Measurements from ENCODE around the gene DHDH. TPM values are rescaled to one million over a fixed set of nuclear protein-coding genes. Genes with fewer than 3 reads are reported as not detected.

DHDH gene
- total RNA-seq, 6 donors from 2014 or later: 1.9 to 6.3 (median 2.8) TPM

GRCh38 chr19:48975947-48976847 lies 42.7 kb downstream of the DHDH start:
- 87 to 94% methylated on average over 13 of the region's 13 CpGs for WGBS, 2 donors
- ATAC-seq (ENCODE audit: low FRiP score in 2 of 2): no peak
- Histone ChIP-seq H3K27me3 (no peaks in the 10 kb centered on the region), H3K4me1 (peaks cover 0 to 8% (median 3%) of the 10 kb centered on the region in 4 donors), H3K36me3 (peaks cover 8 to 62% (median 36%) of the 10 kb centered on the region in 4 donors), H3K9me3 (no peaks in the 10 kb centered on the region), H3K4me3 (no peak overlapping the region), H3K27ac (no peak overlapping the region)
- TF ChIP-seq CTCF (IDR thresholded peaks at IDR 0.05) (peak in 1 of 6 experiments; percentile 21), EP300 (IDR thresholded peaks at IDR 0.05) (no peak), POLR2AphosphoS5 (IDR thresholded peaks at IDR 0.05) (no peak), POLR2A (IDR thresholded peaks at IDR 0.05) (no peak)
- no peak for DNase-seq

GRCh38 chr19:48977061-48977460 lies 43.6 kb downstream of the DHDH start:
- no peaks in the 10 kb centered on the region for H3K27me3 ChIP-seq
- H3K4me3 ChIP-seq: no peak overlapping the region
- DNase-seq: no peak
- no peaks in the 10 kb centered on the region for H3K9me3 ChIP-seq
- no peak for ATAC-seq (ENCODE audit: low FRiP score in 2 of 2)
- H3K27ac ChIP-seq: peak overlapping the region in 1 of 4 donors; percentile 80
- no peak for TF ChIP-seq POLR2AphosphoS5 (IDR thresholded peaks at IDR 0.05)
- TF ChIP-seq CTCF (IDR thresholded peaks at IDR 0.05): no peak
- no peak for TF ChIP-seq EP300 (IDR thresholded peaks at IDR 0.05)
- no peak for TF ChIP-seq POLR2A (IDR thresholded peaks at IDR 0.05)
- peaks cover 0 to 8% (median 3%) of the 10 kb centered on the region in 4 donors for H3K4me1 ChIP-seq
- H3K36me3 ChIP-seq: peaks cover 8 to 67% (median 43%) of the 10 kb centered on the region in 4 donors
- 83 to 85% methylated on average over 2 of the region's 2 CpGs for WGBS, 2 donors

- H3K9me3 ChIP-seq: no peaks in the 10 kb centered on the region
- TF ChIP-seq CTCF (IDR thresholded peaks at IDR 0.05) (no peak), POLR2AphosphoS5 (IDR thresholded peaks at IDR 0.05) (no peak), POLR2A (IDR thresholded peaks at IDR 0.05) (no peak), EP300 (IDR thresholded peaks at IDR 0.05) (no peak)
- DNase-seq (no peak), ATAC-seq (ENCODE audit: low FRiP score in 2 of 2) (no peak)
- H3K36me3 ChIP-seq: peaks cover 9 to 80% (median 59%) of the 10 kb centered on the region in 4 donors
- 90 to 97% methylated on average over 9 of the region's 9 CpGs for WGBS, 2 donors
- no peak overlapping the region for H3K27ac ChIP-seq
- no peak overlapping the region for H3K4me3 ChIP-seq
- peaks cover 0 to 8% (median 3%) of the 10 kb centered on the region in 4 donors for H3K4me1 ChIP-seq
- no peaks in the 10 kb centered on the region for H3K27me3 ChIP-seq
Observed at GRCh38 chr19:48982280-48982679, 48.8 kb downstream of the DHDH start.

- peak in 1 of 2 donors; percentile 63 for DNase-seq
- 95% methylated on average over 13 of the region's 13 CpGs; no CpG with 5 or more reads in 1 of the 2 donors for WGBS, 2 donors
- TF ChIP-seq POLR2A (IDR thresholded peaks at IDR 0.05) (no peak), CTCF (IDR thresholded peaks at IDR 0.05) (no peak), EP300 (IDR thresholded peaks at IDR 0.05) (no peak), POLR2AphosphoS5 (IDR thresholded peaks at IDR 0.05) (no peak)
- H3K4me1 ChIP-seq: peaks cover 0 to 10% (median 5%) of the 10 kb centered on the region in 4 donors
- H3K27me3 ChIP-seq: no peaks in the 10 kb centered on the region
- H3K9me3 ChIP-seq: no peaks in the 10 kb centered on the region
- peaks cover 13 to 93% (median 71%) of the 10 kb centered on the region in 4 donors for H3K36me3 ChIP-seq
- no peak overlapping the region for H3K4me3 ChIP-seq
- H3K27ac ChIP-seq: no peak overlapping the region
- no peak for ATAC-seq (ENCODE audit: low FRiP score in 2 of 2)
Observed at GRCh38 chr19:48985711-48986110, 52.2 kb downstream of the DHDH start.

Data from upper lobe of left lung (tissue), 6 donors.